Ishikawa (cell line): ENCODE data around the gene KMT2D.

Source experiments
- EGR1 ChIP-seq: IDR thresholded peaks from 2 replicates; pipeline ENCODE4 v1.6.1; 2012
- EP300 ChIP-seq: IDR thresholded peaks from 2 replicates; pipeline ENCODE4 v1.6.1; 2012; ENCODE audit warnings: borderline replicate concordance
- RAD21 ChIP-seq: IDR thresholded peaks from 2 replicates; pipeline ENCODE4 v1.6.1; 2012; ENCODE audit warnings: low read depth
- REST ChIP-seq: IDR thresholded peaks from 2 replicates; pipeline ENCODE4 v1.6.1; 2012; ENCODE audit warnings: low read depth, mild to moderate bottlenecking
- TAF1 ChIP-seq: IDR thresholded peaks from 2 replicates; pipeline ENCODE4 v1.6.1; 2012; ENCODE audit warnings: low read depth, mild to moderate bottlenecking
- TCF12 ChIP-seq: IDR thresholded peaks from 2 replicates; pipeline ENCODE4 v1.6.1; 2012; ENCODE audit warnings: low read depth
- TEAD4 ChIP-seq: IDR thresholded peaks from 2 replicates; pipeline ENCODE4 v1.6.1; 2012
- YY1 ChIP-seq: IDR thresholded peaks from 2 replicates; pipeline ENCODE4 v1.6.1; 2012; ENCODE audit warnings: low read depth
- ZBTB7A ChIP-seq: IDR thresholded peaks from 2 replicates; pipeline ENCODE4 v1.6.1; 2012; ENCODE audit warnings: low read depth

- TF ChIP-seq TCF12 (no peak), RAD21 (no peak), EGR1 (no peak), REST (no peak), EP300 (no peak), YY1 (no peak), TEAD4 (no peak), ZBTB7A (no peak), TAF1 (no peak)
These were observed 17.4 kb downstream of the KMT2D start for GRCh38 chr12:49043241-49043640.
